Thyroid gland (tissue), 4 donors: ENCODE results near the gene ZNF577.

Experiments used
- POLR2A ChIP-seq, 2 donors: fragments of 450-650 bp; IDR thresholded peaks; one replicate each; pipeline ENCODE4 v1.6.1; 2017; ENCODE audit warnings: antibody characterized with exemption in 2 of 2, mild to moderate bottlenecking in 2 of 2, moderate library complexity in 1 of 2
- TF ChIP-seq, protein P1 (sequence below), 6 experiments: fragments of 200-600 bp in 3 of 6; fragments of 450-650 bp in 3 of 6; sonication (generic) in 3 of 6; IDR thresholded peaks; one replicate each; pipeline ENCODE4 v1.5.1; 2016 to 2019; ENCODE audit warnings: antibody characterized with exemption in 6 of 6, mild to moderate bottlenecking in 2 of 6, inconsistent platforms in 1 of 6, moderate library complexity in 1 of 6

DNA sequence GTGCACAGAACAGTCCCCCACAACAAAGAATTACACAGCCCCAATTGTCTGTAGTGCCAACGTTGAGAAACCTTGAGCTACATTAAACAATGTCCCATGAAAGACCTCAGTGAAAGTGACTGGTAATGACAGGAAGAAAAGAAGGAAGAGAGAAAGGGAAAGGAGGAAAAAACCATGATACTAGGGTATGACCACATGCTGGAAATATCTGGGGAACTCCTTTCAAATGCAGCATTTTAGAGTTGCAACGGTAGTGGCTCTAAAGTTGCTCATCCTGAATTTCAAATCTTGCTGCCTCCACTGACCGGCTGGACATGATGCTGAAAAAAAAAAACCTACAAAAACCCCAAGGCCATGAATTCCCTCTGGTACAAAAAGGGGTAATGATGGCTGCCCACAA, 66.3 kb downstream of the ZNF577 start:
- TF ChIP-seq, protein P1, sequence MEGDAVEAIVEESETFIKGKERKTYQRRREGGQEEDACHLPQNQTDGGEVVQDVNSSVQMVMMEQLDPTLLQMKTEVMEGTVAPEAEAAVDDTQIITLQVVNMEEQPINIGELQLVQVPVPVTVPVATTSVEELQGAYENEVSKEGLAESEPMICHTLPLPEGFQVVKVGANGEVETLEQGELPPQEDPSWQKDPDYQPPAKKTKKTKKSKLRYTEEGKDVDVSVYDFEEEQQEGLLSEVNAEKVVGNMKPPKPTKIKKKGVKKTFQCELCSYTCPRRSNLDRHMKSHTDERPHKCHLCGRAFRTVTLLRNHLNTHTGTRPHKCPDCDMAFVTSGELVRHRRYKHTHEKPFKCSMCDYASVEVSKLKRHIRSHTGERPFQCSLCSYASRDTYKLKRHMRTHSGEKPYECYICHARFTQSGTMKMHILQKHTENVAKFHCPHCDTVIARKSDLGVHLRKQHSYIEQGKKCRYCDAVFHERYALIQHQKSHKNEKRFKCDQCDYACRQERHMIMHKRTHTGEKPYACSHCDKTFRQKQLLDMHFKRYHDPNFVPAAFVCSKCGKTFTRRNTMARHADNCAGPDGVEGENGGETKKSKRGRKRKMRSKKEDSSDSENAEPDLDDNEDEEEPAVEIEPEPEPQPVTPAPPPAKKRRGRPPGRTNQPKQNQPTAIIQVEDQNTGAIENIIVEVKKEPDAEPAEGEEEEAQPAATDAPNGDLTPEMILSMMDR (IDR thresholded peaks at IDR 0.05) = no peak
- TF ChIP-seq POLR2A (IDR thresholded peaks at IDR 0.05) = no peak
